Stimulated activated CD4-positive, alpha-beta T cell treated with anti-CD3 and anti-CD28 coated beads, Interleukin-12 subunit alpha, Interleukin-12 subunit beta, amount 100 ng/mL, for 24 hours (primary cell): ENCODE measurements around the gene CLDN10.
"Not testable (repeated sequence)": the region's sequence is repeated elsewhere in the genome, so short reads cannot be mapped to it uniquely, and the experiment has no call there.

Source experiments
- DNase-seq, 2 experiments: peaks; one replicate each; pipeline ENCODE4 v3.0.0-alpha.2; 2020; ENCODE audit warnings: low read depth in 2 of 2

CLDN10 gene, protein sequence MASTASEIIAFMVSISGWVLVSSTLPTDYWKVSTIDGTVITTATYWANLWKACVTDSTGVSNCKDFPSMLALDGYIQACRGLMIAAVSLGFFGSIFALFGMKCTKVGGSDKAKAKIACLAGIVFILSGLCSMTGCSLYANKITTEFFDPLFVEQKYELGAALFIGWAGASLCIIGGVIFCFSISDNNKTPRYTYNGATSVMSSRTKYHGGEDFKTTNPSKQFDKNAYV

DNA sequence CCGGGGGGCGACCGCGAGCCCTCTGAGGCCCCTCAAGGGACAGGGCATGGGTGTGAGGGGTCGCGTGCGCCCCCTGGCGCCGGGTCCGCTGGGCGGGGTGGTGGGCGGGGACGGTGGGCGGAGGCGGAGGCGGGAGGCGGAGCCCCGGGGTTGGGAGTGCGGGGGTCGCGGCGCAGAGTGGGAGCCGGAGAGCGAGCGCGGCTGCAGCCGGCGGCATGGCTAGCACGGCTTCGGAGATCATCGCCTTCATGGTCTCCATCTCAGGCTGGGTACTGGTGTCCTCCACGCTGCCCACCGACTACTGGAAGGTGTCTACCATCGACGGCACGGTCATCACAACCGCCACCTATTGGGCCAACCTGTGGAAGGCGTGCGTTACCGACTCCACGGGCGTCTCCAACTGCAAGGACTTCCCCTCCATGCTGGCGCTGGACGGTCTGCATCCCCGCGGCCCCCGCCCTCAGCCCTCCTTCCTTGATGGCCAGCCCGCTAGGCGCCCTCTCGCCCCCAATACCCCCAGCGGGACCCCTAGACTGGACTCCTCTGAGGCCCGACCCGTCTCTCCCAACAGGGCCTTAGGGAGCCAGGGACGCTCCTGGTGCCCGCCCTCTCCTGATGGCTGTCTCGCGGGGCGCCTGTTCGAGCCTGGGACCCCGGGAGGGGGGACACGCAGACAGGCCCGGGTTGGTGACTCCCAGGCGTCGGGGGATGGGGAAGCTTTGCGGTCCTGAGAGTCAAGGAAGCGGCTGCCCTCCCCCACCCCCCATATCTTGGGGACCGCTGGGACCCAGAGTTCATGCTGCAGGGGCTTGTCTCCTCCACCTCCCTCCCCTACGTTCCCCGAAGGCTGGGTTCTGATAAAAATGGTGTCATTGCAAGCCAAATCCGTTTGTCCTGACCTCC lies at the start of gene CLDN10:
CLDN10 (plus strand) TSS at position 182 of the 903 bp plus-strand sequence; CDS start at position 216, 34 bp downstream.
- no peak for DNase-seq

DNA sequence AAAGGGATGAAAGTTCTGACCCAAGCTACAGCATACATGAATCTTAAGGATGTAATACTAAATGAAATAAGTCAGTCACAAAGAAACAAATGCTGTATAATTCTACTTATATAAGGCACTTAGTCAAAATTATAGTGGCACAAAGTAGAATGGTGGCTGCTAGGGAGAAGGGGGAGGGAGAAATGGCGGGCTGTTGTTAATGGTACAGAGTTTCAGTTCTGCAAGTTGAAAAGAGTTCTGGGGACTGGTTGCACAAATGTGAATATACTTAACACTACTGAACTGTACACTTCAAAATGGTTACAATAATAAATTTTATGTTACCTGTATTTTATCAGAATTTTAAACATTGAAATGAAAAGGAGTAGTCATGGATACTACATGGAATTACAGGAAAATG lies 48.9 kb upstream of the CLDN10 start:
- DNase-seq, result no peak

- no peak for DNase-seq
Measured at GRCh38 chr13:95505265-95505664, 47.3 kb upstream of the CLDN10 start.

- no peak for DNase-seq
Measured at GRCh38 chr13:95505986-95506385, 46.5 kb upstream of the CLDN10 start.

DNA sequence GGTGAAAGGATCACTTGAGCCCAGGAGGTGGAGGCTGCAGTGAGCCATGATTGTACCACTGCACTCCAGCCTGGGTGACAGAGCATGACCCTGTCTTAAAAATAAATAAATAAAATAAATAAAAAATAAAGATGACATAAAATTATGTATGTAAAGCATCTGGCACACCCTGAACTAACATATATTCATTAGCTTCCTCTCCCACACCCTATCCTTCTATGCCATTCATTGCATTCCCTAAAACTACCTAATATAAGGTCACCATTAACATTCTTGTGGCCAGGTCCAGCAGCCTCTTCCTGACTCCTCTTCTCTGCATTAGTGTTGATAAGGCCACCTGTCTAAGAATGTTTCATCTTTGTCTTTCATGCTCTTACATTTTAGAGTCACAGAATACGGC lies 44.5 kb upstream of the CLDN10 start:
- DNase-seq, result no peak

GRCh38 chr13:95508996-95509395 lies 43.5 kb upstream of the CLDN10 start:
- DNase-seq, result no peak

DNA sequence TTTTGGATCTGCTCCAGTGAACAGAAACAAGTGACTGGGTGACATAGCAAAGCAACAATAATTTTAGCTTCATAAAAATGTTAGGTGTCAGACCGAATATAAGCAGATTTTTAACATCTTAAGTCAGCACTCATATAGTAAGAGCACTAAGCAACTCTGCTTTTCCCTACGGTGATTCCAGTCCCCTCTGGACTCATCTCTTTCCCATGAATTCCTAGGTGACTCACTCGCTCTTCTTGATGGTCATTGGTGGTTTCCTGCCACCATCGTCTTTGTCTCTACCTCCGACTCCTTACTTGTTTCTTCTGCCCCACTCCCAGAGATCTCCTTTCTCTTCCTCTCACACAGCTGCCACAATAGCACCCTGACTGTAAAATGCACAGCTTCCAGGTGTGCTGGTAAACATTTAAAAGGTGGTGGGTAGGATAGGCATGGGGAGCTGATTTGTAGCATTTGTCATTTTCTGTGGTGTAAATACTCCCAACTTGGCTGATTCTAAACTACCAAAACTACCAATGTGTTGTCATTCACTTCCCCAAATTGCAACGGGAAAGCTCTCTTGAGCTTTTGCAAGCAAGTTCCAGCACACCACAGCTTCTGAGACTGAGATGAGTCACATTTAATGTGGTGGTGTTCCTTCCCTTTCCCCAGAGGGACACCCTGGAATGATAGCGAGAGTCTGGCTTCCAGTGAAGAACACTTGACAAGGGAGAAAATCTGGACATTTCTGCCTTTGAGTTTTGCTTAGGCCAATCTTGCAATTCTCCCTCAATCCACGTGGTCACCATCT lies 42.8 kb upstream of the CLDN10 start:
- DNase-seq, result no peak

DNA sequence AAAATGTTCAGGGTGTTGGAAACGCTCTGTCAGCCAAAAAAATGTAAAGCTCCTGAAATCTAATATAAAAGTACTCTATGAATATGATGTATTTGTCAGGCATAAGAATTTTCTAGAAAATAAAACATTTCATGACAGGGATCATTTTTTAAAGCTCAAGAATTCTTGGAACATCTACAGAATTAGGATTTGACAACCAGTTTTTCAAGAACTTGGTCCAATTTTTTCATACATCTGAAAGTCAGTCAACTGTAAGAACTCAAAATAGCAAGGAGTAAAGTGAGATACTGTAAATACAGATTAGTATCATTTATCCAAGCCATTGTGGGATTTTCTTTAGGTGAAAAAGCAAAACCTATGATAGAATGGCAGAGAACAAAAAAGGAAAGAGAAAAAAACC lies 41.6 kb upstream of the CLDN10 start:
- DNase-seq, result no peak

DNA sequence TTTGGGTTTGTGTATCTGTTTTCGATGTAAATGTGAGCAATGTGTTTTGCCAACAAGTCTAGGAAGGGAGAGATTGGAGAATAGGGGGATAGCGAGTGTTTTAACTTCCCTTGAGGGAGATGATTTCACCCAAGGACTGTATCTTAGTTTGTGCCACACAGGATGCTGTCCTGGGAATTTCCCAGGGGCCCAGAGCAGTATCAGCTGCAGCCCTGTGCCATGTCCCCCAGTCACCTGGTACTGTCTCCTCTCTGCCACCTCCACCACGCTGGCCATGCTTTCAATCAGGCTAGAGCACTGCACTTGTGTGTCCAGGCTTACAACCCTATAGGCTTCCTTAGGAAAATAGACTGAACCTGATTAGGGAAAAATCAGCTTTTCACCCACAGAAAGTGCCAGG lies 40.1 kb upstream of the CLDN10 start:
- no peak for DNase-seq

- DNase-seq, result no peak
Measured at GRCh38 chr13:95512957-95513356, 39.6 kb upstream of the CLDN10 start.

DNA sequence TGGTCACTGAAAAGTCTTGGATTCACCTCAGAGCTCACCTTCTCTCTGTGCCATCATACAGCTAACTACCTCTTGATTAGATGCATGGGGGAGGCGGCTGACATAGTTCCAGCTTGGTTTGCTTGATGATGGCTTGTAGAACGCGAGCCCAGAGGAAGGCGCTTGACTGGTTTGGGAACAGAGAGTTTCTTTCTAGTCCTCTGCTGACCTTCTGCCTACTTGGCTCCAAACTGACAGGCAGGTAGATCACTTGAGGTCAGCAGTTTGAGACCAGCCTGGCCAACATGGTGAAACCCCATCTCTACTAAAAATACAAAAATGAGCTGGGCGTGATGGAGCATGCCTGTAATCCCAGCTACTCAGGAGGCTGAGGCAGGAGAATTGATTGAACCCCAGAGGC lies 36.9 kb upstream of the CLDN10 start:
- not testable (repeated sequence) for DNase-seq

- no peak for DNase-seq
Measured at GRCh38 chr13:95516021-95516420, 36.5 kb upstream of the CLDN10 start.

- DNase-seq, result no peak
Measured at GRCh38 chr13:95516492-95516891, 36.0 kb upstream of the CLDN10 start.

DNA sequence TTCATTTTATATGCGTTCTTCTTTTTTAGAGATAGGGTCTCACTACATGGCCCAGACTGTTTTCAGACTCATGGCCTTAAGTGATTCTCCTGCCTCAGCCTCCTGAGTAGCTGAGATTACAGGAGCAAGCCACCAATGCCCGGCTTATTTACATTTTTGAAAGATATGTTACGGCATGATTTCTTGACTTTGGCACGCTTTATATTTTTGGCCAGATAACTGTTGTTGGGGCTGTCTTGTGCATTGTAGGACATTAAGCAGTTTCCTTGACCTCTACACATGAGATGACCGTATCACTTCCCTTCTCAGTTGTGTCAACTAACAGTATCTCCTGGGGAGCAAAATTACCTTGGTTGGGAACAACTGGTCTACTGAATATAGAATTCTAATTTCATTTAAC lies 28.9 kb upstream of the CLDN10 start:
- DNase-seq, result no peak

DNA sequence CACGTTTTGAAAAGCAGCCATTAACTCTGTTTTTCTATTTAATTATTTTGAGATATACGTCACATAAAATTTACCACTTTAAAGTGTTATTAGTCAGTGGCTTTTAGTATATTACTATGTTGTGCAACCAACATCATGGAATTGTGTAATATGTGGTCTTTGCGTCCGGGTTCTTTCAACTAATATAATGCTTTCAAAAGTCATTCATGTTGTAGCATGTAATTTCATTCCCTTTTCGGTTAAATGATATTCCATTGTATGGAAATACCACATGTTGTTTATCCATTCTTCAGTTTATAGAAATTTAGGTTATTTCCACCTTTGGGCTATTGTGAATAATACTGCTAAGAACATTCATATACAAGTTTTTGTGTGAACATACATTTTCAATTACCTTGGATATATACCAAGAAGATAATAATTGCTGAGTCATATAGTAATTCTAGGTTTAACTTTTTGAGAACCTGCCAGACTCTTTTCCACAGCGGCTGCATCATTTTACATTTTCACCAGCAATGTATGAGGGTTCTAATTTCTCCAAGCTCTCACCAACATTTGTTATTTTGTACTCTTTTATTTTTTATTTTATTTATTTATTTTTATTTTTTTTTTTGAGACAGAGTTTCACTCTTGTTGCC lies 28.1 kb upstream of the CLDN10 start:
- DNase-seq, result no peak

- DNase-seq, result no peak
Measured at GRCh38 chr13:95527955-95528354, 24.6 kb upstream of the CLDN10 start.

- DNase-seq, result no peak
Measured at GRCh38 chr13:95530178-95530577, 22.3 kb upstream of the CLDN10 start.

- no peak for DNase-seq
Measured at GRCh38 chr13:95533545-95534160, 18.9 kb upstream of the CLDN10 start.

DNA sequence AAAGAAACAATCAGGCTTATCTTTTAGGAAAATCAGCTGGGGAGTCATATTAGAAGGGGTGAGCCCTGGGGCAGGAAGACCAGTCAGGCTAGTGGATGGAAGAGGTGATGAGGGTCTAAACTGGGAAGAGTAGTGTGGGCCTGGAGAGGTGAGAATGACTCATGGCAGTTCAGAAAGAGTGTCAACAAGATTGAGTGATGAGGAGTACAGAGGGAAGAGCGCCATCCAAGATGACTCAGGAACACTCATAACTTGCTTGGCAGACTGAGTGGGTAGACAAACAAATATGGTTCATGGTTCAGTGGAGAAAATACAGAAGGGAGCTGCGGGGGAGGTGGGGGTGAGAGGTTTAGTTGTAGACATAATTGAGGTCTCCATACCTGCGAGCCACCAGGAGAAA lies 17.3 kb upstream of the CLDN10 start:
- DNase-seq, result no peak

DNA sequence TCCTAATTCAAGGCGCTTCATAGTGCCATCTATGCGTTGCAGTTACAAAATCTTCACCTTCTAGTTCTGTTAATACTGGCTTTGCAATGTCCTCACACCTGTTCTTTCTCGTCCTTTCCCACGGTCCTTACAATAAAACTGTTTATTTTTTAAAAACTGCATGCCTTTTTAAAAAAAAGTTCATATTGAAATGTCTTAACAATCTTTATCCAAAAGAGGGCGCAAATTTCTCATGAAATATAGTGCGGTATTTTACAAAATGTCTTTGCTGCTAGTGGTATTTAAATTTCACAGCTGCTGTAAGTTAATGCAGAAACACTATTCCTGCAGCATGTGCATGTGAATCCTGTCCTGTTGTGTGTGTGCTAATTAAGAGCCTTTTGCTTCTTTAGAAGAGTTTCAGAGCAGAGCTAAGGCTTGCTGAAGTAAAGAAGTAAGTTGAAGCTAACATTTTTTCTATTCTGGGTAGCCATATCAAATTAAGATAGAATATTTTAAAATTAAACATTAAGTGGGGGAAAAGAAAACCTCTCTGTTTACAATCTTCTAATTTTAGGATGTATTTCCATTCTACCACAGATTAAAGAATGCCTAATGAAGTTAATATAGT lies 15.8 kb upstream of the CLDN10 start:
- no peak for DNase-seq

GRCh38 chr13:95540888-95541287 lies 11.6 kb upstream of the CLDN10 start:
- DNase-seq, result no peak
